Measurements from ENCODE around the gene HINT2. TPM values are rescaled to one million over a fixed set of nuclear protein-coding genes. Genes with fewer than 3 reads are reported as not detected.
A peak's percentile ranks its signal among the peaks of the same experiment; 100 is the strongest.

HINT2 gene
- total and polyA plus RNA-seq, 2 donors from 2014 or later = 55.1 to 307 TPM

- Histone ChIP-seq H3K27ac (ENCODE audit: low read depth in 2 of 2, low read length in 2 of 2) (no peak overlapping the region), H3K4me1 (ENCODE audit: control insufficient read depth in 2 of 3, insufficient read depth in 2 of 3, low read depth in 1 of 3, low read length in 3 of 3) (peaks cover 0 to 9% (median 3%) of the 10 kb centered on the region in 3 donors), H3K36me3 (ENCODE audit: control insufficient read depth in 2 of 3, insufficient read depth in 3 of 3, low read length in 3 of 3) (no peaks in the 10 kb centered on the region), H3K9me3 (ENCODE audit: control insufficient read depth in 2 of 3, insufficient read depth in 1 of 3, low read length in 3 of 3) (no peaks in the 10 kb centered on the region), H3K9ac (ENCODE audit: low read length in 3 of 3) (no peak overlapping the region), H3K4me3 (ENCODE audit: low read length in 3 of 3) (no peak overlapping the region), H3K27me3 (ENCODE audit: control insufficient read depth, insufficient read depth, low read length) (no peaks in the 10 kb centered on the region)
- intact Hi-C loops (cut with DNase I) = loop anchor here (5.0 kb wide), 1 partner anchor 90 kb away; no protein-coding TSS in a partner anchor
- FAIRE-seq (no peak), DNase-seq (peak in 1 of 5 donors; percentile 54)
- TF ChIP-seq, protein P1, sequence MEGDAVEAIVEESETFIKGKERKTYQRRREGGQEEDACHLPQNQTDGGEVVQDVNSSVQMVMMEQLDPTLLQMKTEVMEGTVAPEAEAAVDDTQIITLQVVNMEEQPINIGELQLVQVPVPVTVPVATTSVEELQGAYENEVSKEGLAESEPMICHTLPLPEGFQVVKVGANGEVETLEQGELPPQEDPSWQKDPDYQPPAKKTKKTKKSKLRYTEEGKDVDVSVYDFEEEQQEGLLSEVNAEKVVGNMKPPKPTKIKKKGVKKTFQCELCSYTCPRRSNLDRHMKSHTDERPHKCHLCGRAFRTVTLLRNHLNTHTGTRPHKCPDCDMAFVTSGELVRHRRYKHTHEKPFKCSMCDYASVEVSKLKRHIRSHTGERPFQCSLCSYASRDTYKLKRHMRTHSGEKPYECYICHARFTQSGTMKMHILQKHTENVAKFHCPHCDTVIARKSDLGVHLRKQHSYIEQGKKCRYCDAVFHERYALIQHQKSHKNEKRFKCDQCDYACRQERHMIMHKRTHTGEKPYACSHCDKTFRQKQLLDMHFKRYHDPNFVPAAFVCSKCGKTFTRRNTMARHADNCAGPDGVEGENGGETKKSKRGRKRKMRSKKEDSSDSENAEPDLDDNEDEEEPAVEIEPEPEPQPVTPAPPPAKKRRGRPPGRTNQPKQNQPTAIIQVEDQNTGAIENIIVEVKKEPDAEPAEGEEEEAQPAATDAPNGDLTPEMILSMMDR (IDR thresholded peaks at IDR 0.05; ENCODE audit: borderline replicate concordance, extremely low read depth, insufficient read depth) = no peak
Measured at GRCh38 chr9:35792024-35792813, 22.6 kb downstream of the HINT2 start.

DNA sequence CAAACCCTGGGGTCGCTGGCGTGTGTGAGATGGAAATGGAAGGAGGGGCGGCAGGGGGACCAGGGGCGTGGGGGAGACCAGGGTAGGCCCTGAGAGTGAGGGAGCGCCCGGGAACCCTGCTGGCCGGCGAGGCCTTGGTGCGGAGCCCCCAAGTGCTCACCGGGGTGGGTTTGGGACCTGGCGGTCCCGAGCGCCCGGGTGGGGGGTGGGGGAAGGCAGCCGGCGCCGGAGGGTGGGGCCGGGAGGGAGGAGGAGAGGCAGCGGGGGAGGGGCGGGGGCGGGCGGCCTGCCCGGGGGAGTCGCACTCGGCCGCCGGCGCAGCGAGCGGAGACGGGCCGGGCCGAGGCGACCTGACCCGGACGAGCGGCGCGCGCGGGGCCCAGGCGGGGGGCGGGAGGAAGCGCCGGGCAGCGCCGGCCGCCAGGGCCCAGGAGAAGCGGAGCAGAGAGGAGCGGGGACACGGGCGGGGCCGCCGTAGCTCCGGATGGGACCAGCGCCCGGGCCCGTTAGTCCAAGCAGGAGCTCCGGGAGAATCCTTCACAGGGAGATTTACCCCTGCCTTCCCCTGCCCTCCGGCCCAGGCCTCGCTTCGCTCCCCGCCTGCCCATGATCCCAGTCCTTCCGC, 23.4 kb downstream of the HINT2 start, which contains the start of gene NPR2:
TSS of gene NPR2 (plus strand) at position 295 of the 625 bp plus-strand sequence. CDS start 818 bp downstream, outside the sequence.
- peak; percentile 32 to 86 (median 70) for DNase-seq
- Histone ChIP-seq H3K27ac (ENCODE audit: low read depth in 2 of 2, low read length in 2 of 2) (no peak within 1 kb of the TSS), H3K4me3 (ENCODE audit: low read length in 3 of 3) (peak within 1 kb of the TSS in 2 of 3 donors; percentile 44 to 52), H3K27me3 (ENCODE audit: control insufficient read depth, insufficient read depth, low read length) (no peaks in the 10 kb centered on the region), H3K9ac (ENCODE audit: low read length in 3 of 3) (peak within 1 kb of the TSS in 1 of 3 donors; percentile 78), H3K9me3 (ENCODE audit: control insufficient read depth in 2 of 3, insufficient read depth in 1 of 3, low read length in 3 of 3) (no peaks in the 10 kb centered on the region), H3K4me1 (ENCODE audit: control insufficient read depth in 2 of 3, insufficient read depth in 2 of 3, low read depth in 1 of 3, low read length in 3 of 3) (peaks cover 0 to 9% (median 3%) of the 10 kb centered on the region in 3 donors), H3K36me3 (ENCODE audit: control insufficient read depth in 2 of 3, insufficient read depth in 3 of 3, low read length in 3 of 3) (no peaks in the 10 kb centered on the region)
- TF ChIP-seq, protein P1 (IDR thresholded peaks at IDR 0.05; ENCODE audit: borderline replicate concordance, extremely low read depth, insufficient read depth) = no peak
- no peak for FAIRE-seq
- intact Hi-C loops (cut with DNase I) = loop anchor here (5.0 kb wide), 1 partner anchor 91 kb away; no protein-coding TSS in a partner anchor

GRCh38 chr9:35790385-35791296, 24.2 kb downstream of the HINT2 start:
- TF ChIP-seq, protein P1 (IDR thresholded peaks at IDR 0.05; ENCODE audit: borderline replicate concordance, extremely low read depth, insufficient read depth) = peak; percentile 91
- Histone ChIP-seq H3K9me3 (ENCODE audit: control insufficient read depth in 2 of 3, insufficient read depth in 1 of 3, low read length in 3 of 3) (no peaks in the 10 kb centered on the region), H3K27ac (ENCODE audit: low read depth in 2 of 2, low read length in 2 of 2) (no peak overlapping the region), H3K27me3 (ENCODE audit: control insufficient read depth, insufficient read depth, low read length) (no peaks in the 10 kb centered on the region), H3K9ac (ENCODE audit: low read length in 3 of 3) (peak overlapping the region in 1 of 3 donors; percentile 26), H3K4me1 (ENCODE audit: control insufficient read depth in 2 of 3, insufficient read depth in 2 of 3, low read depth in 1 of 3, low read length in 3 of 3) (peaks cover 0 to 9% (median 3%) of the 10 kb centered on the region in 3 donors), H3K36me3 (ENCODE audit: control insufficient read depth in 2 of 3, insufficient read depth in 3 of 3, low read length in 3 of 3) (no peaks in the 10 kb centered on the region), H3K4me3 (ENCODE audit: low read length in 3 of 3) (no peak overlapping the region)
- intact Hi-C loops (cut with DNase I) = loop anchor here (5.0 kb wide), 1 partner anchor 92 kb away; no protein-coding TSS in a partner anchor
- FAIRE-seq (peak; percentile 52), DNase-seq (peak; percentile 81 to 94 (median 86))
